Nephron (organoid): ENCODE measurements around the gene NAA25.
"Not testable (repeated sequence)": the region's sequence is repeated elsewhere in the genome, so short reads cannot be mapped to it uniquely, and the experiment has no call there.

Source experiments
- H3K27ac Mint-ChIP-seq, 3 experiments: 2 replicates each; pipeline ENCODE4 v1.8.0; 2020; ENCODE audit warnings: mixed read lengths in 3 of 3, mild to moderate bottlenecking in 2 of 3, moderate library complexity in 1 of 3
- H3K27me3 Mint-ChIP-seq: 2 replicates; pipeline ENCODE4 v1.8.0; 2021; ENCODE audit warnings: low read depth, mild to moderate bottlenecking, moderate library complexity, mixed read lengths
- H3K36me3 Mint-ChIP-seq: 2 replicates; pipeline ENCODE4 v1.8.0; 2020; ENCODE audit warnings: low read depth, mixed read lengths
- H3K4me1 Mint-ChIP-seq: 2 replicates; pipeline ENCODE4 v1.8.0; 2020; ENCODE audit warnings: mixed read lengths
- H3K4me3 Mint-ChIP-seq, 3 experiments: 2 replicates each; pipeline ENCODE4 v1.8.0; 2020; ENCODE audit warnings: mild to moderate bottlenecking in 3 of 3, mixed read lengths in 3 of 3, moderate library complexity in 2 of 3
- H3K9me3 Mint-ChIP-seq: 2 replicates; pipeline ENCODE4 v1.8.0; 2020; ENCODE audit warnings: mixed read lengths
- CTCF ChIP-seq, 3 experiments: fragments of 200-600 bp; sonication (generic); IDR thresholded peaks; one replicate each; pipeline ENCODE4 v1.5.0; 2021; ENCODE audit warnings: antibody characterized with exemption in 3 of 3; ENCODE audit not compliant: unreplicated experiment in 3 of 3

The NAA25 gene

GRCh38 chr12:112011685-112012084 is 96.9 kb downstream of the NAA25 start:
- H3K4me1 Mint-ChIP-seq: peaks cover 38% of the 10 kb centered on the region
- peaks cover 22% of the 10 kb centered on the region for H3K36me3 Mint-ChIP-seq
- H3K27me3 Mint-ChIP-seq: no peaks in the 10 kb centered on the region
- TF ChIP-seq CTCF (IDR thresholded peaks at IDR 0.05; ENCODE audit: unreplicated experiment in 3 of 3): no peak
- peak overlapping the region; percentile 98 for H3K27ac Mint-ChIP-seq
- H3K4me3 Mint-ChIP-seq: peak overlapping the region; percentile 86 to 97 (median 94)
- no peaks in the 10 kb centered on the region for H3K9me3 Mint-ChIP-seq

- no peak for TF ChIP-seq CTCF (IDR thresholded peaks at IDR 0.05; ENCODE audit: unreplicated experiment in 3 of 3)
- peaks cover 14% of the 10 kb centered on the region for H3K36me3 Mint-ChIP-seq
- peaks cover 37% of the 10 kb centered on the region for H3K4me1 Mint-ChIP-seq
- no peaks in the 10 kb centered on the region for H3K27me3 Mint-ChIP-seq
- H3K9me3 Mint-ChIP-seq: no peaks in the 10 kb centered on the region
- peak overlapping the region; percentile 98 for H3K27ac Mint-ChIP-seq
- H3K4me3 Mint-ChIP-seq: peak overlapping the region in 2 of 3 experiments; percentile 86 to 97
Measured at GRCh38 chr12:112010415-112011344, 97.9 kb downstream of the NAA25 start.

- H3K27ac Mint-ChIP-seq, H3K9me3 Mint-ChIP-seq, H3K4me3 Mint-ChIP-seq, H3K27me3 Mint-ChIP-seq: not testable (repeated sequence)
- Mint-ChIP-seq H3K4me1 (peaks cover 32% of the 10 kb centered on the region), H3K36me3 (peaks cover 10% of the 10 kb centered on the region)
Measured at GRCh38 chr12:112009596-112009995, 99.0 kb downstream of the NAA25 start.

GRCh38 chr12:112008918-112009317 is 99.7 kb downstream of the NAA25 start:
- no peak for TF ChIP-seq CTCF (IDR thresholded peaks at IDR 0.05; ENCODE audit: unreplicated experiment in 3 of 3)
- Mint-ChIP-seq H3K27ac (no peak overlapping the region), H3K27me3 (no peaks in the 10 kb centered on the region), H3K4me1 (peaks cover 27% of the 10 kb centered on the region), H3K9me3 (no peaks in the 10 kb centered on the region), H3K4me3 (peak overlapping the region in 2 of 3 experiments; percentile 29 to 33), H3K36me3 (peaks cover 7% of the 10 kb centered on the region)

GRCh38 chr12:112007945-112008344 is 100.6 kb downstream of the NAA25 start:
- H3K36me3 Mint-ChIP-seq: peaks cover 8% of the 10 kb centered on the region
- H3K4me3 Mint-ChIP-seq: no peak overlapping the region
- no peaks in the 10 kb centered on the region for H3K9me3 Mint-ChIP-seq
- peaks cover 26% of the 10 kb centered on the region for H3K4me1 Mint-ChIP-seq
- no peaks in the 10 kb centered on the region for H3K27me3 Mint-ChIP-seq
- H3K27ac Mint-ChIP-seq: peak overlapping the region in 1 of 3 experiments; percentile 53
- no peak for TF ChIP-seq CTCF (IDR thresholded peaks at IDR 0.05; ENCODE audit: unreplicated experiment in 3 of 3)

GRCh38 chr12:112005419-112006395 is 102.9 kb downstream of the NAA25 start:
- Mint-ChIP-seq H3K27ac (peak overlapping the region; percentile 40 to 80 (median 48)), H3K4me3 (peak overlapping the region; percentile 6 to 42 (median 35)), H3K36me3 (peaks cover 6% of the 10 kb centered on the region), H3K27me3 (no peaks in the 10 kb centered on the region), H3K9me3 (no peaks in the 10 kb centered on the region), H3K4me1 (peaks cover 6% of the 10 kb centered on the region)
- TF ChIP-seq CTCF (IDR thresholded peaks at IDR 0.05; ENCODE audit: unreplicated experiment in 3 of 3): no peak
